K562 (cell line): ENCODE results near the gene AJM1. TPM values are rescaled to one million over a fixed set of nuclear protein-coding genes. Genes with fewer than 3 reads are reported as not detected.

Source experiments
- ATAC-seq: fragments of 200-7000 bp; cut with Tn5 transposase; 3 replicates; pipeline ENCODE4 v1.9.1; 2020; ENCODE audit warnings: moderate library complexity
- BruUV-seq: library from RNA; stranded (reverse); fragments of 400-500 nt; replicated peaks from 2 replicates; lab custom pipeline; 2021; lab: Mats Ljungman, UMichigan
- CTCF ChIA-PET: fragments of 300-600 bp; formaldehyde crosslinking; extraction: SDS; loops from one replicate; lab custom pipeline; 2021; ENCODE audit warnings: low intra/inter-chr PET ratio; lab: Yijun Ruan, JAX
- POLR2A ChIA-PET: fragments of 300-600, 350-650 bp; sonication (Branson Sonifier 250); formaldehyde crosslinking; extraction: SDS; loops from one replicate; lab custom pipeline; 2021; ENCODE audit warnings: antibody characterized with exemption, inconsistent platforms; lab: Yijun Ruan, JAX
- DNase-seq, 4 experiments: peaks; one replicate each; pipeline versions ENCODE4 v3.0.0 to v3.0.0-alpha.2; 2011 to 2018; ENCODE audit warnings: low spot score in 3 of 4, mixed read lengths in 3 of 4; ENCODE audit errors: extremely low read depth in 1 of 4
- FAIRE-seq: peaks from 2 replicates; lab custom pipeline; 2011; peaks lifted over from hg19 to GRCh38; lab: Jason Lieb, UNC
- H2AFZ ChIP-seq: 2 replicates; pipeline ENCODE4 v1.6.0; 2011; ENCODE audit warnings: low read depth, low read length, control low read depth, inconsistent platforms
- H3K27ac ChIP-seq: fragments of 200-600 bp; 3 replicates; pipeline ENCODE4 v1.8.0; 2011; ENCODE audit warnings: low read depth, mild to moderate bottlenecking, control low read depth, inconsistent platforms, low read length, moderate library complexity, mixed read lengths; ENCODE audit errors: extremely low read depth
- H3K27me3 ChIP-seq, 2 experiments: fragments of 300-600 bp in 1 of 2; 2 replicates in 1 of 2; 3 replicates in 1 of 2; pipeline versions ENCODE4 v1.6.0 to v1.8.0; 2011; ENCODE audit warnings: inconsistent platforms in 2 of 2, low read length in 2 of 2, mild to moderate bottlenecking in 1 of 2, mixed read lengths in 1 of 2, moderate library complexity in 1 of 2; ENCODE audit not compliant: control insufficient read depth in 2 of 2, insufficient read depth in 2 of 2
- H3K36me3 ChIP-seq: fragments of 300-600 bp; 3 replicates; pipeline ENCODE4 v1.8.0; 2011; ENCODE audit warnings: mild to moderate bottlenecking, low read length, inconsistent platforms; ENCODE audit not compliant: control insufficient read depth, insufficient read depth
- H3K4me1 ChIP-seq, 2 experiments: fragments of 200-600 bp in 1 of 2; replicated peaks in 1 of 2; 2 replicates in 1 of 2; 3 replicates in 1 of 2; pipeline versions ENCODE4 v1.5.1 to v1.8.0; 2011; ENCODE audit warnings: inconsistent platforms in 2 of 2, low read length in 2 of 2, mild to moderate bottlenecking in 1 of 2, mixed read lengths in 1 of 2, moderate library complexity in 1 of 2; ENCODE audit not compliant: control insufficient read depth in 2 of 2, insufficient read depth in 2 of 2
- H3K4me2 ChIP-seq: 2 replicates; pipeline ENCODE4 v1.6.1; 2011; ENCODE audit warnings: low read length, control low read depth, inconsistent platforms, mixed read lengths; ENCODE audit not compliant: insufficient read depth
- H3K4me3 ChIP-seq: fragments of 200-600 bp; sonication (generic), shearing (Covaris generic); 2 replicates; pipeline ENCODE4 v1.5.1; 2016; ENCODE audit warnings: control low read depth, inconsistent platforms
- H3K79me2 ChIP-seq: fragments of 200-600 bp; 3 replicates; pipeline ENCODE4 v1.8.0; 2011; ENCODE audit warnings: low read length, inconsistent platforms; ENCODE audit not compliant: control insufficient read depth, insufficient read depth
- H3K9ac ChIP-seq, 2 experiments: 2 replicates each; pipeline versions ENCODE4 v1.6.0 to v1.6.1; 2011; ENCODE audit warnings: low read depth in 2 of 2, low read length in 2 of 2, control low read depth in 1 of 2, inconsistent platforms in 1 of 2, mild to moderate bottlenecking in 1 of 2, mixed read lengths in 1 of 2; ENCODE audit not compliant: insufficient read depth in 1 of 2
- H3K9me1 ChIP-seq: one replicate; pipeline ENCODE4 v1.6.0; 2011; ENCODE audit warnings: inconsistent platforms, mild to moderate bottlenecking, low read length, moderate library complexity; ENCODE audit not compliant: control insufficient read depth, insufficient read depth
- H3K9me3 ChIP-seq: replicated peaks from 2 replicates; pipeline ENCODE4 v1.5.1; 2011; ENCODE audit warnings: low read depth, low read length, inconsistent platforms; ENCODE audit not compliant: control insufficient read depth, insufficient read depth
- H4K20me1 ChIP-seq: replicated peaks from 2 replicates; pipeline ENCODE4 v1.6.1; 2011; ENCODE audit warnings: low read length, inconsistent platforms, mixed read lengths; ENCODE audit not compliant: control insufficient read depth, insufficient read depth
- ARID3B ChIP-seq: fragments of 250-450 bp; sonication (Bioruptor Pico); IDR thresholded peaks from 2 replicates; pipeline ENCODE4 v1.4.0; 2020; ENCODE audit warnings: borderline replicate concordance
- CBX1 ChIP-seq: sonication (generic); IDR thresholded peaks from 2 replicates; pipeline ENCODE4 v1.6.1; 2016; ENCODE audit warnings: antibody characterized with exemption, low read depth, mild to moderate bottlenecking
- DNMT1 ChIP-seq: fragments of 450-650 bp; IDR thresholded peaks from 2 replicates; pipeline ENCODE4 v1.6.1; 2016; ENCODE audit warnings: antibody characterized with exemption, mild to moderate bottlenecking
- GTF2F1 ChIP-seq: IDR thresholded peaks from 2 replicates; pipeline ENCODE4 v1.6.1; 2011; ENCODE audit warnings: low read depth, low read length, improper control_type of control experiment
- MBD1 ChIP-seq: fragments of 250-450 bp; sonication (Bioruptor Pico); IDR thresholded peaks from 2 replicates; pipeline ENCODE4 v1.8.0; 2022; ENCODE audit warnings: inconsistent platforms
- RAD21 ChIP-seq, 2 experiments: fragments of 250-450 bp in 1 of 2; fragments of 450-650 bp in 1 of 2; sonication (Bioruptor Pico) in 1 of 2; formaldehyde crosslinking in 1 of 2; IDR thresholded peaks in 1 of 2; conservative IDR thresholded peaks in 1 of 2; 2 replicates each; pipeline versions ENCODE4 v1.4.0 to v1.8.0; 2020 to 2022; ENCODE audit warnings: mild to moderate bottlenecking in 2 of 2, moderate library complexity in 1 of 2
- RBM15 ChIP-seq: fragments of 200-400 bp; formaldehyde crosslinking; IDR thresholded peaks from 2 replicates; pipeline ENCODE4 v1.6.1; 2018; ENCODE audit warnings: mild to moderate bottlenecking, low read length, moderate library complexity; ENCODE audit not compliant: insufficient read depth
- RNF2 ChIP-seq: sonication (generic); IDR thresholded peaks from 2 replicates; pipeline ENCODE4 v1.6.1; 2016
- SAFB ChIP-seq: fragments of 200-400 bp; formaldehyde crosslinking; IDR thresholded peaks from 2 replicates; pipeline ENCODE4 v1.6.1; 2017; ENCODE audit warnings: low read depth, low read length, borderline replicate concordance
- TCF3 ChIP-seq: sonication (generic); formaldehyde crosslinking; IDR thresholded peaks from 2 replicates; pipeline ENCODE4 v1.4.0; 2020; ENCODE audit warnings: mild to moderate bottlenecking, missing genetic modification reagents
- TEAD4 ChIP-seq, 2 experiments: sonication (generic) in 1 of 2; formaldehyde crosslinking in 1 of 2; IDR thresholded peaks; 2 replicates each; pipeline versions ENCODE4 v1.6.1 to v1.8.0; 2012 to 2022; ENCODE audit warnings: borderline replicate concordance in 1 of 2, inconsistent platforms in 1 of 2, low read length in 1 of 2, mild to moderate bottlenecking in 1 of 2, missing genetic modification reagents in 1 of 2
- WGBS: fragments of 100-300 bp; shearing (Covaris generic); methylation state at CpG from one replicate; pipeline ENCODE4 v1.1.6; 2016; ENCODE audit warnings: low coverage, mixed read lengths; ENCODE audit not compliant: insufficient coverage; ENCODE audit errors: missing lambda C conversion rate; 5-methylcytosine and 5-hydroxymethylcytosine counted together
- in situ Hi-C: fragments of 300-500 bp; cut with MboI; formaldehyde crosslinking; loops from 4 replicates; pipeline ENCODE4 v1.15.0; 2018; ENCODE audit warnings: inconsistent platforms, mixed read lengths
- intact Hi-C: fragments of 100-400 bp; cut with micrococcal nuclease; formaldehyde crosslinking; loops from 2 replicates; pipeline ENCODE4 v1.14.2; 2022
- polyA plus RNA-seq, 8 experiments: library from polyadenylated mRNA; depleted of rRNA in 4 of 8; stranded (reverse) in 5 of 8; unstranded in 3 of 8; fragments of >200 nt; fragmentation: Nextera tagmentation in 2 of 8; fragmentation: Illumina TruSeq in 1 of 8; extraction: Ambion mirVana in 2 of 8; extraction: Trizol in 1 of 8; gene quantifications; 2 replicates each; pipeline versions ENCODE4 v1.2.1 to v1.2.3, GENCODE V29; 2011 to 2014; ENCODE audit warnings: inconsistent platforms in 1 of 8, missing spikeins in 1 of 8
- total RNA-seq, 7 experiments: library from RNA; depleted of rRNA in 6 of 7; stranded (reverse); fragments of >200 nt in 6 of 7; fragmentation: Illumina TruSeq in 2 of 7; extraction: Trizol in 2 of 7; gene quantifications; 2 replicates each; pipeline versions ENCODE4 v1.2.1 to v1.2.3, GENCODE V29; 2011 to 2021; ENCODE audit warnings: low replicate concordance in 1 of 7

The AJM1 gene
- total and polyA plus RNA-seq, 9 of the 15 experiments (the other 6 are each of a cell fraction or from before 2014, with no cell fraction given): 0.01 to 3.7 (median 0.65) TPM; not detected in 1

- no peak overlapping the region for H2AFZ ChIP-seq
- no peaks in the 10 kb centered on the region for H3K9me3 ChIP-seq
- ATAC-seq (no peak), FAIRE-seq (no peak), DNase-seq (no peak)
- H3K27ac ChIP-seq: no peak overlapping the region
- peaks cover 5% of the 10 kb centered on the region; the same call in 1 of the 2 replicates for H4K20me1 ChIP-seq
- peak overlapping the region in 1 of 2 experiments; percentile 45; a peak in 1 of 4 replicates for H3K9ac ChIP-seq
- no TSS peak for BruUV-seq
- H3K36me3 ChIP-seq: peaks cover 34% of the 10 kb centered on the region; the same call in 1 of the 3 replicates
- no peaks in the 10 kb centered on the region for H3K27me3 ChIP-seq
- no peak overlapping the region for H3K4me3 ChIP-seq
- 81% methylated on average over 23 of the region's 26 CpGs for WGBS
- H3K4me2 ChIP-seq: no peak overlapping the region
- no peaks in the 10 kb centered on the region for H3K9me1 ChIP-seq
- ChIA-PET POLR2A (interaction anchor here (1.0 kb wide), 1 partner anchor 32 kb away, joined by 3 read pairs; no protein-coding TSS in a partner anchor), CTCF (no interaction called here)
- H3K79me2 ChIP-seq: peaks cover 5% of the 10 kb centered on the region; the same call in 2 of the 3 replicates
- in situ Hi-C loops (no loop called here), intact Hi-C loops (no loop called here)
- no peak for TF ChIP-seq TEAD4 (IDR thresholded peaks at IDR 0.05; ENCODE audit: low read length)
- TF ChIP-seq TEAD4 (CRISPR knock-in tag; IDR thresholded peaks at IDR 0.05; ENCODE audit: borderline replicate concordance): no peak
- no peak for TF ChIP-seq GTF2F1
- no peak for TF ChIP-seq MBD1 (CRISPR knock-in tag)
- no peak for TF ChIP-seq DNMT1
- TF ChIP-seq CBX1: no peak
- TF ChIP-seq RAD21 (CRISPR knock-in tag; conservative IDR thresholded peaks at IDR 0.05 in 1 of 2, IDR thresholded peaks at IDR 0.05 in 1 of 2): no peak
- no peak for TF ChIP-seq RBM15
- no peak for TF ChIP-seq ARID3B (CRISPR knock-in tag)
- TF ChIP-seq TCF3 (CRISPR knock-in tag): no peak
- TF ChIP-seq RNF2: no peak
- no peak for TF ChIP-seq SAFB
- peaks cover 0 to 92% of the 10 kb centered on the region in 2 experiments; a peak in 3 of 5 replicates for H3K4me1 ChIP-seq
Observed at GRCh38 chr9:136855461-136856078, 13.3 kb downstream of the AJM1 start.
